Trophoblast cell (in vitro differentiated cells and primary cell): ENCODE results near the gene ABCA7.

Experiments
- DNase-seq, 2 donors: peaks; one replicate each; pipeline ENCODE4 v3.0.0-alpha.2; 2016
- H2AFZ ChIP-seq: 2 replicates; pipeline ENCODE4 v1.6.1; 2013; ENCODE audit warnings: low read length, moderate library complexity, mild to moderate bottlenecking; ENCODE audit not compliant: insufficient read depth, poor library complexity
- H2AK5ac ChIP-seq: 2 replicates; pipeline ENCODE4 v1.6.1; 2013; ENCODE audit warnings: mild to moderate bottlenecking, low read length
- H2BK120ac ChIP-seq: 2 replicates; pipeline ENCODE4 v1.6.1; 2013; ENCODE audit warnings: low read length, mild to moderate bottlenecking, moderate library complexity; ENCODE audit not compliant: insufficient read depth, poor library complexity
- H2BK12ac ChIP-seq: 2 replicates; pipeline ENCODE4 v1.6.1; 2013; ENCODE audit warnings: mild to moderate bottlenecking, low read length, moderate library complexity
- H2BK5ac ChIP-seq: 2 replicates; pipeline ENCODE4 v1.6.1; 2013; ENCODE audit warnings: low read length, low read depth, moderate library complexity, mild to moderate bottlenecking; ENCODE audit not compliant: poor library complexity
- H3K14ac ChIP-seq: 2 replicates; pipeline ENCODE4 v1.6.1; 2013; ENCODE audit warnings: mild to moderate bottlenecking, low read length
- H3K18ac ChIP-seq: 2 replicates; pipeline ENCODE4 v1.6.1; 2013; ENCODE audit warnings: mild to moderate bottlenecking, low read length
- H3K23ac ChIP-seq: 2 replicates; pipeline ENCODE4 v1.6.1; 2013; ENCODE audit warnings: low read length
- H3K27ac ChIP-seq: 2 replicates; pipeline ENCODE4 v1.5.1; 2013; ENCODE audit warnings: low read depth, mild to moderate bottlenecking, inconsistent platforms, low read length, moderate library complexity
- H3K27me3 ChIP-seq: 2 replicates; pipeline ENCODE4 v1.6.1; 2013; ENCODE audit warnings: inconsistent platforms, mild to moderate bottlenecking, low read length, moderate library complexity; ENCODE audit not compliant: insufficient read depth
- H3K36me3 ChIP-seq, 2 experiments: 1 replicate in 1 of 2; 2 replicates in 1 of 2; pipeline ENCODE4 v1.6.1; 2013; ENCODE audit warnings: low read length in 2 of 2, mild to moderate bottlenecking in 2 of 2, moderate library complexity in 1 of 2; ENCODE audit not compliant: insufficient read depth in 2 of 2, control insufficient read depth in 1 of 2
- H3K4ac ChIP-seq: 2 replicates; pipeline ENCODE4 v1.6.1; 2013; ENCODE audit warnings: low read depth, mild to moderate bottlenecking, low read length, moderate library complexity
- H3K4me1 ChIP-seq, 2 experiments: 1 replicate in 1 of 2; 2 replicates in 1 of 2; pipeline ENCODE4 v1.6.1; 2013; ENCODE audit warnings: low read length in 2 of 2, mild to moderate bottlenecking in 2 of 2, moderate library complexity in 1 of 2; ENCODE audit not compliant: insufficient read depth in 2 of 2, control insufficient read depth in 1 of 2
- H3K4me2 ChIP-seq: 2 replicates; pipeline ENCODE4 v1.6.1; 2013; ENCODE audit warnings: inconsistent platforms, mild to moderate bottlenecking, low read length, moderate library complexity
- H3K4me3 ChIP-seq: 2 replicates; pipeline ENCODE4 v1.5.1; 2013; ENCODE audit warnings: mild to moderate bottlenecking, low read depth, low read length, inconsistent platforms
- H3K79me1 ChIP-seq: one replicate; pipeline ENCODE4 v1.6.1; 2013; ENCODE audit warnings: low read length
- H3K79me2 ChIP-seq: 2 replicates; pipeline ENCODE4 v1.6.1; 2013; ENCODE audit warnings: low read length, mild to moderate bottlenecking; ENCODE audit not compliant: control insufficient read depth, insufficient read depth, poor library complexity
- H3K9ac ChIP-seq: 2 replicates; pipeline ENCODE4 v1.6.1; 2013; ENCODE audit warnings: mild to moderate bottlenecking, low read length
- H3K9me3 ChIP-seq: 2 replicates; pipeline ENCODE4 v1.6.1; 2013; ENCODE audit warnings: low read depth, mild to moderate bottlenecking, control low read depth, inconsistent platforms, low read length; ENCODE audit not compliant: insufficient read depth
- H4K12ac ChIP-seq: 2 replicates; pipeline ENCODE4 v1.6.1; 2013; ENCODE audit warnings: low read depth, mild to moderate bottlenecking, low read length, moderate library complexity
- H4K8ac ChIP-seq: 2 replicates; pipeline ENCODE4 v1.6.1; 2013; ENCODE audit warnings: low read depth, mild to moderate bottlenecking, low read length, moderate library complexity
- H4K91ac ChIP-seq: one replicate; pipeline ENCODE4 v1.6.1; 2013; ENCODE audit warnings: low read depth, mild to moderate bottlenecking, low read length, moderate library complexity
- WGBS: extraction: QIAGEN DNeasy Blood & Tissue Kit; methylation state at CpG from one replicate; pipeline ENCODE4 v1.1.7; 2013; ENCODE audit warnings: missing lambda C conversion rate; ENCODE audit not compliant: insufficient read length, insufficient coverage; ENCODE audit errors: extremely low coverage; 5-methylcytosine and 5-hydroxymethylcytosine counted together

ABCA7 gene

GRCh38 chr19:1015782-1016646, 23.9 kb upstream of the ABCA7 start:
- WGBS, result no CpG with 5 or more reads among the region's 31 CpGs
- Histone ChIP-seq H3K79me1 (peaks cover 9% of the 10 kb centered on the region), H4K12ac (no peak overlapping the region), H3K4me2 (no peak overlapping the region), H2AK5ac (no peak overlapping the region), H3K79me2 (peaks cover 48% of the 10 kb centered on the region), H3K14ac (no peak overlapping the region), H3K9me3 (no peaks in the 10 kb centered on the region), H3K23ac (no peak overlapping the region), H4K91ac (no peak overlapping the region), H3K4ac (peak overlapping the region; percentile 44), H3K18ac (peak overlapping the region; percentile 0), H3K36me3 (peaks cover 39 to 57% of the 10 kb centered on the region in 2 experiments), H2AFZ (peak overlapping the region; percentile 18), H3K4me3 (no peak overlapping the region), H3K27ac (no peak overlapping the region), H2BK5ac (peak overlapping the region; percentile 10), H2BK12ac (peak overlapping the region; percentile 4), H3K4me1 (peaks cover 28 to 39% of the 10 kb centered on the region in 2 experiments), H4K8ac (no peak overlapping the region), H3K27me3 (no peaks in the 10 kb centered on the region), H2BK120ac (peak overlapping the region; percentile 27), H3K9ac (no peak overlapping the region)
- no peak for DNase-seq

GRCh38 chr19:1016647-1017114, 23.2 kb upstream of the ABCA7 start:
- H3K9me3 ChIP-seq, result no peaks in the 10 kb centered on the region
- no peak overlapping the region for H2AFZ ChIP-seq
- no peak overlapping the region for H3K4me3 ChIP-seq
- peaks cover 48% of the 10 kb centered on the region for H3K79me2 ChIP-seq
- no peak overlapping the region for H2AK5ac ChIP-seq
- H3K4me2 ChIP-seq, result no peak overlapping the region
- H3K4ac ChIP-seq, result peak overlapping the region; percentile 44
- H3K27ac ChIP-seq, result peak overlapping the region; percentile 24
- no peak overlapping the region for H4K8ac ChIP-seq
- H3K9ac ChIP-seq, result no peak overlapping the region
- no peak overlapping the region for H2BK120ac ChIP-seq
- peak overlapping the region; percentile 37 for H4K91ac ChIP-seq
- no peak overlapping the region for H2BK5ac ChIP-seq
- no peaks in the 10 kb centered on the region for H3K27me3 ChIP-seq
- H3K36me3 ChIP-seq, result peaks cover 34 to 51% of the 10 kb centered on the region in 2 experiments
- DNase-seq, result no peak
- H4K12ac ChIP-seq, result no peak overlapping the region
- H2BK12ac ChIP-seq, result peak overlapping the region; percentile 15
- no peak overlapping the region for H3K18ac ChIP-seq
- H3K79me1 ChIP-seq, result peaks cover 9% of the 10 kb centered on the region
- H3K23ac ChIP-seq, result no peak overlapping the region
- peaks cover 28 to 41% of the 10 kb centered on the region in 2 experiments for H3K4me1 ChIP-seq
- WGBS, result no CpG with 5 or more reads among the region's 12 CpGs
- no peak overlapping the region for H3K14ac ChIP-seq

GRCh38 chr19:1017115-1017905, 22.6 kb upstream of the ABCA7 start:
- Histone ChIP-seq H3K23ac (no peak overlapping the region), H4K12ac (peak overlapping the region; percentile 15), H2BK120ac (no peak overlapping the region), H3K9me3 (no peaks in the 10 kb centered on the region), H3K4me2 (peak overlapping the region; percentile 14), H3K27me3 (no peaks in the 10 kb centered on the region), H3K18ac (peak overlapping the region; percentile 54), H3K9ac (no peak overlapping the region), H3K4me1 (peaks cover 28 to 41% of the 10 kb centered on the region in 2 experiments), H4K91ac (peak overlapping the region; percentile 37), H2BK12ac (peak overlapping the region; percentile 15), H3K79me1 (peaks cover 9% of the 10 kb centered on the region), H3K27ac (peak overlapping the region; percentile 24), H3K4me3 (no peak overlapping the region), H2AK5ac (peak overlapping the region; percentile 24), H3K4ac (peak overlapping the region; percentile 44), H3K14ac (peak overlapping the region; percentile 12), H3K36me3 (peaks cover 27 to 44% of the 10 kb centered on the region in 2 experiments), H3K79me2 (peaks cover 48% of the 10 kb centered on the region), H4K8ac (peak overlapping the region; percentile 47), H2BK5ac (no peak overlapping the region), H2AFZ (peak overlapping the region; percentile 8)
- WGBS, result no CpG with 5 or more reads among the region's 24 CpGs
- DNase-seq, result no peak

- Histone ChIP-seq H4K12ac (no peak overlapping the region), H2BK12ac (no peak overlapping the region), H3K4ac (peak overlapping the region; percentile 44), H3K27ac (no peak overlapping the region), H4K8ac (no peak overlapping the region), H2AFZ (peak overlapping the region; percentile 8), H3K36me3 (peaks cover 22 to 39% of the 10 kb centered on the region in 2 experiments), H3K9me3 (no peaks in the 10 kb centered on the region), H3K14ac (no peak overlapping the region), H2BK5ac (no peak overlapping the region), H4K91ac (no peak overlapping the region), H3K79me1 (peaks cover 9% of the 10 kb centered on the region), H3K4me1 (peaks cover 28 to 41% of the 10 kb centered on the region in 2 experiments), H3K18ac (no peak overlapping the region), H3K79me2 (peaks cover 48% of the 10 kb centered on the region), H3K27me3 (no peaks in the 10 kb centered on the region), H3K23ac (no peak overlapping the region), H3K9ac (no peak overlapping the region), H2BK120ac (no peak overlapping the region), H3K4me2 (no peak overlapping the region), H2AK5ac (no peak overlapping the region), H3K4me3 (no peak overlapping the region)
- DNase-seq, result no peak
- no CpG with 5 or more reads among the region's 9 CpGs for WGBS
Measured at GRCh38 chr19:1017906-1018305, 22.0 kb upstream of the ABCA7 start.
